B cell (primary cell): ENCODE results near the gene ANTXRL. TPM values are rescaled to one million over a fixed set of nuclear protein-coding genes. Genes with fewer than 3 reads are reported as not detected.

ENCODE experiments used
- ATAC-seq: fragments of 200-7000 bp; cut with Tn5 transposase; one replicate; pipeline ENCODE4 v1.10.0; 2021; ENCODE audit warnings: low read depth, mild to moderate bottlenecking, moderate number of reproducible peaks, moderate library complexity
- CTCF ChIA-PET: fragments of 350-600 bp; sonication (Branson Sonifier 250); formaldehyde crosslinking; loops from one replicate; lab custom pipeline; 2021; ENCODE audit warnings: antibody characterized with exemption, inconsistent platforms; lab: Charles Lee
- POLR2A ChIA-PET: fragments of 350-600 bp; sonication (Branson Sonifier 250); formaldehyde crosslinking; loops from one replicate; lab custom pipeline; 2021; ENCODE audit warnings: antibody characterized with exemption; lab: Charles Lee
- DNase-seq: peaks from one replicate; pipeline ENCODE4 v3.0.0; 2013
- H2AFZ ChIP-seq: 2 replicates; pipeline ENCODE4 v1.6.1; 2012; ENCODE audit warnings: mild to moderate bottlenecking, low read depth, low read length; ENCODE audit not compliant: insufficient read depth, poor library complexity, severe bottlenecking
- H3K27ac ChIP-seq, 2 donors: 1 replicate in 1 of 2; 2 replicates in 1 of 2; pipeline ENCODE4 v1.5.1; 2012 to 2013; ENCODE audit warnings: low read length in 2 of 2, mild to moderate bottlenecking in 2 of 2, moderate library complexity in 1 of 2
- H3K27me3 ChIP-seq, 4 experiments: fragments of 200-600 bp in 1 of 4; sonication (generic) in 1 of 4; replicated peaks in 1 of 4; 1 replicate in 2 of 4; 2 replicates in 2 of 4; pipeline versions ENCODE4 v1.6.1 to v1.7.0; 2013 to 2016; ENCODE audit warnings: low read length in 3 of 4, mild to moderate bottlenecking in 2 of 4, mixed read lengths in 1 of 4, moderate library complexity in 1 of 4; ENCODE audit not compliant: insufficient read depth in 4 of 4, control insufficient read depth in 3 of 4; ENCODE audit errors: control extremely low read depth in 1 of 4
- H3K36me3 ChIP-seq, 2 experiments: replicated peaks in 1 of 2; 1 replicate in 1 of 2; 2 replicates in 1 of 2; pipeline versions ENCODE4 v1.6.1 to v1.7.1; 2013; ENCODE audit warnings: low read length in 1 of 2; ENCODE audit not compliant: insufficient read depth in 2 of 2, control insufficient read depth in 1 of 2; ENCODE audit errors: control extremely low read depth in 1 of 2, extremely low read depth in 1 of 2
- H3K4me1 ChIP-seq, 2 donors: fragments of 200-600 bp in 1 of 2; sonication (generic) in 1 of 2; 1 replicate in 1 of 2; 2 replicates in 1 of 2; pipeline versions ENCODE4 v1.5.1 to v1.6.1; 2013 to 2017; ENCODE audit warnings: low read length in 2 of 2; ENCODE audit not compliant: control insufficient read depth in 2 of 2, insufficient read depth in 2 of 2
- H3K4me2 ChIP-seq: replicated peaks from 2 replicates; pipeline ENCODE3; 2012; ENCODE audit warnings: mild to moderate bottlenecking, low read depth, low read length; ENCODE audit not compliant: poor library complexity, severe bottlenecking
- H3K4me3 ChIP-seq, 5 experiments: fragments of 200-600 bp in 1 of 5; sonication (generic) in 1 of 5; 1 replicate in 3 of 5; 2 replicates in 2 of 5; pipeline versions ENCODE4 v1.5.1 to v1.7.0; 2011 to 2016; ENCODE audit warnings: low read length in 4 of 5, mild to moderate bottlenecking in 4 of 5, low read depth in 2 of 5, control low read depth in 1 of 5, moderate library complexity in 1 of 5; ENCODE audit not compliant: insufficient read depth in 1 of 5; ENCODE audit errors: control extremely low read depth in 1 of 5, extremely low read depth in 1 of 5
- H3K79me2 ChIP-seq: fragments of 200-600 bp; sonication (generic); one replicate; pipeline ENCODE4 v1.6.0; 2016; ENCODE audit warnings: low read length; ENCODE audit not compliant: control insufficient read depth, insufficient read depth
- H3K9ac ChIP-seq: fragments of 200-600 bp; sonication (generic); 2 replicates; pipeline ENCODE4 v1.6.1; 2017; ENCODE audit warnings: mild to moderate bottlenecking, low read length, moderate library complexity
- H3K9me3 ChIP-seq, 3 donors: one replicate each; pipeline versions ENCODE4 v1.6.1 to v1.7.1; 2013; ENCODE audit warnings: low read length in 2 of 3; ENCODE audit not compliant: control insufficient read depth in 2 of 3, insufficient read depth in 1 of 3; ENCODE audit errors: control extremely low read depth in 1 of 3
- H4K20me1 ChIP-seq: 2 replicates; pipeline ENCODE4 v1.6.0; 2012; ENCODE audit warnings: mild to moderate bottlenecking, low read length; ENCODE audit not compliant: insufficient read depth, control insufficient read depth, poor library complexity, severe bottlenecking
- H3K27ac Mint-ChIP-seq: one replicate; pipeline ENCODE4 v1.8.0; 2021; ENCODE audit warnings: mixed read lengths
- H3K27me3 Mint-ChIP-seq: one replicate; pipeline ENCODE4 v1.8.0; 2021; ENCODE audit warnings: mixed read lengths
- H3K4me1 Mint-ChIP-seq: one replicate; pipeline ENCODE4 v1.8.0; 2021; ENCODE audit warnings: mixed read lengths
- H3K4me3 Mint-ChIP-seq: one replicate; pipeline ENCODE4 v1.8.0; 2021; ENCODE audit warnings: mixed read lengths
- H3K9me3 Mint-ChIP-seq: one replicate; pipeline ENCODE4 v1.8.0; 2022; ENCODE audit warnings: mixed read lengths; ENCODE audit not compliant: insufficient read depth
- CTCF ChIP-seq: fragments of 200-600 bp; IDR thresholded peaks from one replicate; pipeline ENCODE4 v1.8.0; 2022; ENCODE audit warnings: antibody characterized with exemption, mild to moderate bottlenecking
- EZH2 ChIP-seq: IDR thresholded peaks from 2 replicates; pipeline ENCODE4 v1.6.1; 2012; ENCODE audit warnings: borderline replicate concordance, low read depth, mild to moderate bottlenecking, moderate library complexity, low read length; ENCODE audit not compliant: insufficient read depth, poor library complexity, severe bottlenecking
- WGBS: methylation state at CpG from one replicate; pipeline ENCODE4 v1.1.5; 2013; ENCODE audit warnings: missing lambda C conversion rate; ENCODE audit not compliant: insufficient coverage; 5-methylcytosine and 5-hydroxymethylcytosine counted together
- intact Hi-C: fragments of 100-400 bp; cut with micrococcal nuclease; formaldehyde crosslinking; loops from one replicate; pipeline ENCODE4 v1.10.0; 2022
- polyA plus RNA-seq: library from polyadenylated mRNA; depleted of rRNA; stranded (reverse); fragments of >200 nt; gene quantifications from 2 replicates; pipeline ENCODE4 v1.2.3, GENCODE V29; 2012
- total RNA-seq, 2 donors: library from RNA; stranded (reverse); fragments of 120-200 nt in 1 of 2; gene quantifications; 1 replicate in 1 of 2; 2 replicates in 1 of 2; pipeline versions ENCODE4 v1.2.3 to v1.2.4, GENCODE V29; 2013 to 2022

Gene ANTXRL
- total and polyA plus RNA-seq, 2 donors (not counting 1 experiment from before 2014, with no cell fraction given) = not detected

- TF ChIP-seq CTCF (no peak), EZH2 (no peak)
- CTCF ChIA-PET = interaction anchor here (1.1 kb wide), 1 partner anchor 12 kb away, joined by 3 read pairs; no protein-coding TSS in a partner anchor
- Histone ChIP-seq H3K4me3 (no peak overlapping the region), H3K27me3 (no peaks in the 10 kb centered on the region), H3K4me1 (no peaks in the 10 kb centered on the region), H3K4me2 (no peak overlapping the region), H2AFZ (no peak overlapping the region), H3K9ac (no peak overlapping the region), H4K20me1 (peaks cover 21% of the 10 kb centered on the region), H3K36me3 (peaks cover 0 to 6% of the 10 kb centered on the region in 2 experiments), H3K27ac (no peak overlapping the region), H3K79me2 (peaks cover 20% of the 10 kb centered on the region), H3K9me3 (peaks cover 7 to 12% (median 11%) of the 10 kb centered on the region in 3 donors)
- no peaks in the 10 kb centered on the region for H3K4me1 Mint-ChIP-seq
- POLR2A ChIA-PET = no interaction called here
- peaks cover 10% of the 10 kb centered on the region for H3K27me3 Mint-ChIP-seq
- H3K4me3 Mint-ChIP-seq = no peak overlapping the region
- ATAC-seq (no peak), DNase-seq (no peak)
- H3K9me3 Mint-ChIP-seq = peaks cover 12% of the 10 kb centered on the region
- intact Hi-C loops = no loop called here
- no peak overlapping the region for H3K27ac Mint-ChIP-seq
Observed at GRCh38 chr10:46239247-46239646, 47.5 kb upstream of the ANTXRL start.

GRCh38 chr10:46239993-46240683 lies 46.7 kb upstream of the ANTXRL start:
- ChIA-PET CTCF (interaction anchor here (1.1 kb wide), 1 partner anchor 11 kb away, joined by 3 read pairs; no protein-coding TSS in a partner anchor), POLR2A (no interaction called here)
- no peak overlapping the region for H2AFZ ChIP-seq
- no peak overlapping the region for H3K4me2 ChIP-seq
- no peak overlapping the region for H3K4me3 Mint-ChIP-seq
- H3K4me1 Mint-ChIP-seq = no peaks in the 10 kb centered on the region
- peaks cover 7 to 12% (median 11%) of the 10 kb centered on the region in 3 donors for H3K9me3 ChIP-seq
- H3K36me3 ChIP-seq = peaks cover 0 to 6% of the 10 kb centered on the region in 2 experiments
- peaks cover 21% of the 10 kb centered on the region for H4K20me1 ChIP-seq
- H3K9me3 Mint-ChIP-seq = peaks cover 12% of the 10 kb centered on the region
- H3K27me3 Mint-ChIP-seq = peaks cover 10% of the 10 kb centered on the region
- peaks cover 20% of the 10 kb centered on the region for H3K79me2 ChIP-seq
- H3K9ac ChIP-seq = no peak overlapping the region
- H3K4me3 ChIP-seq = no peak overlapping the region
- WGBS = 75% methylated on average over 2 of the region's 2 CpGs
- no peak overlapping the region for H3K27ac Mint-ChIP-seq
- ATAC-seq = no peak
- H3K27me3 ChIP-seq = no peaks in the 10 kb centered on the region
- H3K27ac ChIP-seq = no peak overlapping the region
- no peak for TF ChIP-seq CTCF
- no peak for TF ChIP-seq EZH2
- intact Hi-C loops = no loop called here
- no peaks in the 10 kb centered on the region for H3K4me1 ChIP-seq
- no peak for DNase-seq
